GM23338 (cell line): ENCODE measurements around the gene TCTN3. TPM values are rescaled to one million over a fixed set of nuclear protein-coding genes. Genes with fewer than 3 reads are reported as not detected.

ENCODE experiments used
- ATAC-seq: fragments of 200-7000 bp; cut with Tn5 transposase; 3 replicates; pipeline ENCODE4 v1.9.1; 2020
- DNase-seq: peaks from one replicate; pipeline ENCODE4 v3.0.0-alpha.2; 2015; ENCODE audit warnings: low spot score
- H2AFZ ChIP-seq: fragments of 200-600 bp; sonication (generic); 2 replicates; pipeline ENCODE4 v1.8.0; 2016; ENCODE audit warnings: antibody characterized with exemption, mild to moderate bottlenecking, moderate library complexity
- H3F3A ChIP-seq: fragments of 200-600 bp; sonication (generic); replicated peaks from 2 replicates; pipeline ENCODE4 v1.8.0; 2017; ENCODE audit warnings: antibody characterized with exemption, mixed run types, low read depth
- H3K27ac ChIP-seq: fragments of 200-600 bp; sonication (generic); 2 replicates; pipeline ENCODE4 v1.6.1; 2016; ENCODE audit warnings: low read depth
- H3K27me3 ChIP-seq: fragments of 200-600 bp; sonication (generic); 2 replicates; pipeline ENCODE4 v1.8.0; 2016; ENCODE audit warnings: mild to moderate bottlenecking, mixed run types, moderate library complexity; ENCODE audit not compliant: insufficient read depth
- H3K36me3 ChIP-seq: fragments of 200-600 bp; sonication (generic); 2 replicates; pipeline ENCODE4 v1.8.0; 2016; ENCODE audit warnings: mild to moderate bottlenecking; ENCODE audit not compliant: insufficient read depth
- H3K4me1 ChIP-seq: fragments of 200-600 bp; sonication (generic); 2 replicates; pipeline ENCODE4 v1.8.0; 2016; ENCODE audit warnings: mild to moderate bottlenecking, moderate library complexity; ENCODE audit not compliant: insufficient read depth
- H3K4me2 ChIP-seq: fragments of 200-600 bp; sonication (generic); 2 replicates; pipeline ENCODE4 v1.7.1; 2017; ENCODE audit warnings: mixed run types
- H3K4me3 ChIP-seq: fragments of 200-600 bp; sonication (generic); 2 replicates; pipeline ENCODE4 v1.6.1; 2016; ENCODE audit warnings: mixed run types
- H3K79me2 ChIP-seq: fragments of 200-600 bp; sonication (generic); replicated peaks from 2 replicates; pipeline ENCODE4 v1.8.0; 2017; ENCODE audit warnings: mild to moderate bottlenecking; ENCODE audit not compliant: insufficient read depth
- H3K9me2 ChIP-seq: fragments of 200-600 bp; sonication (generic); 2 replicates; pipeline ENCODE4 v1.8.0; 2017; ENCODE audit not compliant: insufficient read depth
- H4K20me1 ChIP-seq: fragments of 200-600 bp; sonication (generic); replicated peaks from 2 replicates; pipeline ENCODE4 v1.8.0; 2017; ENCODE audit warnings: mild to moderate bottlenecking; ENCODE audit not compliant: insufficient read depth
- H3K27ac Mint-ChIP-seq: 2 replicates; pipeline ENCODE4 v1.8.0; 2020; ENCODE audit warnings: inconsistent platforms, mild to moderate bottlenecking, moderate library complexity, mixed read lengths
- H3K27me3 Mint-ChIP-seq: 3 replicates; pipeline ENCODE4 v1.8.0; 2022; ENCODE audit warnings: low read depth, mild to moderate bottlenecking, moderate library complexity, mixed read lengths, inconsistent platforms; ENCODE audit not compliant: insufficient read depth, poor library complexity
- H3K36me3 Mint-ChIP-seq: 3 replicates; pipeline ENCODE4 v1.8.0; 2021; ENCODE audit warnings: low read depth, mild to moderate bottlenecking, inconsistent platforms, moderate library complexity, mixed read lengths
- H3K4me1 Mint-ChIP-seq: 3 replicates; pipeline ENCODE4 v1.8.0; 2020; ENCODE audit warnings: mild to moderate bottlenecking, inconsistent platforms, mixed read lengths
- H3K4me3 Mint-ChIP-seq: 3 replicates; pipeline ENCODE4 v1.8.0; 2021; ENCODE audit warnings: moderate library complexity, mild to moderate bottlenecking, inconsistent platforms, mixed read lengths
- H3K9me3 Mint-ChIP-seq: 3 replicates; pipeline ENCODE4 v1.8.0; 2020; ENCODE audit warnings: moderate library complexity, mild to moderate bottlenecking, inconsistent platforms, mixed read lengths
- CREB1 ChIP-seq: fragments of 250-450 bp; sonication (Bioruptor Pico); IDR thresholded peaks from 2 replicates; pipeline ENCODE4 v1.5.0; 2020; ENCODE audit warnings: low read depth, mild to moderate bottlenecking, moderate library complexity
- CTCF ChIP-seq, 2 experiments: fragments of 200-600 bp in 1 of 2; sonication (generic) in 1 of 2; conservative IDR thresholded peaks; 2 replicates each; pipeline versions ENCODE4 v1.5.1 to v1.6.1; 2016 to 2017; ENCODE audit warnings: antibody characterized with exemption in 2 of 2, low read depth in 2 of 2, mild to moderate bottlenecking in 2 of 2, moderate library complexity in 1 of 2
- ETS1 ChIP-seq: IDR thresholded peaks from 2 replicates; pipeline ENCODE4 v1.6.1; 2016; ENCODE audit warnings: antibody characterized with exemption
- EZH2 ChIP-seq: fragments of 200-600 bp; sonication (generic); IDR thresholded peaks from one replicate; pipeline ENCODE4 v1.8.0; 2017; ENCODE audit warnings: antibody characterized with exemption, mild to moderate bottlenecking, low read depth; ENCODE audit not compliant: unreplicated experiment
- EZH2phosphoT487 ChIP-seq: fragments of 200-600 bp; sonication (generic); IDR thresholded peaks from one replicate; pipeline ENCODE4 v1.8.1; 2018; ENCODE audit warnings: antibody characterized with exemption; ENCODE audit not compliant: unreplicated experiment
- JUNB ChIP-seq: IDR thresholded peaks from one replicate; pipeline ENCODE4 v1.6.1; 2016; ENCODE audit warnings: antibody characterized with exemption; ENCODE audit not compliant: unreplicated experiment
- NANOG ChIP-seq: IDR thresholded peaks from 2 replicates; pipeline ENCODE4 v1.6.1; 2016; ENCODE audit warnings: antibody characterized with exemption, borderline replicate concordance
- POLR2AphosphoS5 ChIP-seq: IDR thresholded peaks from 2 replicates; pipeline ENCODE4 v1.6.1; 2016; ENCODE audit warnings: antibody characterized with exemption, low read depth
- REST ChIP-seq: IDR thresholded peaks from one replicate; pipeline ENCODE4 v1.6.1; 2018; ENCODE audit warnings: antibody characterized with exemption; ENCODE audit not compliant: unreplicated experiment
- STAT1 ChIP-seq: IDR thresholded peaks from one replicate; pipeline ENCODE4 v1.6.1; 2016; ENCODE audit warnings: antibody characterized with exemption; ENCODE audit not compliant: unreplicated experiment
- ZNF114 ChIP-seq: fragments of 250-450 bp; sonication (Bioruptor Pico); IDR thresholded peaks from 2 replicates; pipeline ENCODE4 v1.5.0; 2020; ENCODE audit warnings: mild to moderate bottlenecking, moderate library complexity
- ZNF331 ChIP-seq: fragments of 250-450 bp; sonication (Bioruptor Pico); IDR thresholded peaks from 2 replicates; pipeline ENCODE4 v1.5.0; 2020; ENCODE audit warnings: low read depth, mild to moderate bottlenecking, moderate library complexity
- ZNF462 ChIP-seq: fragments of 250-450 bp; sonication (Bioruptor Pico); IDR thresholded peaks from 2 replicates; pipeline ENCODE4 v1.5.0; 2020; ENCODE audit warnings: mild to moderate bottlenecking, moderate library complexity
- polyA plus RNA-seq: library from polyadenylated mRNA; unstranded; fragments of >200 nt; fragmentation: Nextera tagmentation; extraction: Ambion mirVana; gene quantifications from 2 replicates; pipeline ENCODE4 v1.2.1, GENCODE V29; 2016
- total RNA-seq: library from RNA; depleted of rRNA; stranded (reverse); fragments of >200 nt; shearing (Covaris generic); gene quantifications from 2 replicates; pipeline ENCODE4 v1.2.3, GENCODE V29; 2014

Gene TCTN3
- total and polyA plus RNA-seq, 2 experiments from 2014 or later, result 29.7 to 32.4 TPM

DNA sequence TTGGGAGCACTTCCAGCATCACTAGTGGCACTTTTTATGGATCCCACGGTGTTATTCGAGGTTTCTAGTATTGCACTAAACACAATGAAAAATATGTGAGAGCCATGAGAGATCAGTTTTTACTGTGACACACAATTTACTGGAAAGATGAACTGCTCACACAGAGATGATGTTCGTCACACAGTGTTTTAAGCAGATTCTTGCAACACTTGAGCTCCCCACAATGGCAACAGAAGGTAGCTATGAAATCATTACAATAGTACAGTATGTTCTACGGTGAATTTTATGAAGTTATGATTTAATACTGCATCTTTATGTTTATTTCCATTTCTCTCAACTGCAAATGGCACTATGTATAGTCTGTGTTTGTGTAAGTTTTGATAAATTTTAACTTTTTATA is 34.8 kb upstream of the TCTN3 start:
- no peak overlapping the region for H3K27ac Mint-ChIP-seq
- Histone ChIP-seq H4K20me1 (no peaks in the 10 kb centered on the region), H3K9me2 (no peaks in the 10 kb centered on the region), H3F3A (no peaks in the 10 kb centered on the region), H3K4me1 (peaks cover 7% of the 10 kb centered on the region; the same call in 1 of the 2 replicates), H3K4me3 (no peak overlapping the region), H3K27me3 (no peaks in the 10 kb centered on the region), H3K79me2 (no peaks in the 10 kb centered on the region), H3K36me3 (peaks cover 7% of the 10 kb centered on the region), H3K4me2 (no peak overlapping the region), H3K27ac (no peak overlapping the region), H2AFZ (no peak overlapping the region)
- H3K27me3 Mint-ChIP-seq, result no peaks in the 10 kb centered on the region
- no peak overlapping the region for H3K4me3 Mint-ChIP-seq
- peaks cover 18% of the 10 kb centered on the region for H3K36me3 Mint-ChIP-seq
- TF ChIP-seq STAT1, result no peak
- no peak for TF ChIP-seq ZNF331 (CRISPR knock-in tag)
- no peak for TF ChIP-seq ZNF114
- no peak for TF ChIP-seq EZH2phosphoT487
- no peak for TF ChIP-seq ETS1
- TF ChIP-seq CREB1 (CRISPR knock-in tag), result no peak
- no peak for TF ChIP-seq JUNB
- TF ChIP-seq NANOG, result no peak
- no peak for TF ChIP-seq EZH2
- TF ChIP-seq CTCF (conservative IDR thresholded peaks at IDR 0.05; ENCODE audit: low read depth in 2 of 2), result no peak; a peak in 1 of 4 replicates
- TF ChIP-seq ZNF462 (CRISPR knock-in tag), result no peak
- no peak for TF ChIP-seq POLR2AphosphoS5
- no peak for TF ChIP-seq REST
- ATAC-seq, result no peak
- H3K4me1 Mint-ChIP-seq, result peaks cover 4% of the 10 kb centered on the region; the same call in 2 of the 3 replicates
- DNase-seq, result no peak
- peaks cover 21% of the 10 kb centered on the region for H3K9me3 Mint-ChIP-seq
